Thyroid gland (tissue), 4 donors: ENCODE measurements around the gene PCDHA2.

Experiments
- POLR2A ChIP-seq, 2 donors: fragments of 450-650 bp; IDR thresholded peaks; one replicate each; pipeline ENCODE4 v1.6.1; 2017; ENCODE audit warnings: antibody characterized with exemption in 2 of 2, mild to moderate bottlenecking in 2 of 2, moderate library complexity in 1 of 2
- TF ChIP-seq, protein P1 (sequence below), 6 experiments: fragments of 200-600 bp in 3 of 6; fragments of 450-650 bp in 3 of 6; sonication (generic) in 3 of 6; IDR thresholded peaks; one replicate each; pipeline ENCODE4 v1.5.1; 2016 to 2019; ENCODE audit warnings: antibody characterized with exemption in 6 of 6, mild to moderate bottlenecking in 2 of 6, inconsistent platforms in 1 of 6, moderate library complexity in 1 of 6

GRCh38 chr5:140808889-140809291 lies 14.2 kb downstream of the PCDHA2 start:
- TF ChIP-seq, protein P1, sequence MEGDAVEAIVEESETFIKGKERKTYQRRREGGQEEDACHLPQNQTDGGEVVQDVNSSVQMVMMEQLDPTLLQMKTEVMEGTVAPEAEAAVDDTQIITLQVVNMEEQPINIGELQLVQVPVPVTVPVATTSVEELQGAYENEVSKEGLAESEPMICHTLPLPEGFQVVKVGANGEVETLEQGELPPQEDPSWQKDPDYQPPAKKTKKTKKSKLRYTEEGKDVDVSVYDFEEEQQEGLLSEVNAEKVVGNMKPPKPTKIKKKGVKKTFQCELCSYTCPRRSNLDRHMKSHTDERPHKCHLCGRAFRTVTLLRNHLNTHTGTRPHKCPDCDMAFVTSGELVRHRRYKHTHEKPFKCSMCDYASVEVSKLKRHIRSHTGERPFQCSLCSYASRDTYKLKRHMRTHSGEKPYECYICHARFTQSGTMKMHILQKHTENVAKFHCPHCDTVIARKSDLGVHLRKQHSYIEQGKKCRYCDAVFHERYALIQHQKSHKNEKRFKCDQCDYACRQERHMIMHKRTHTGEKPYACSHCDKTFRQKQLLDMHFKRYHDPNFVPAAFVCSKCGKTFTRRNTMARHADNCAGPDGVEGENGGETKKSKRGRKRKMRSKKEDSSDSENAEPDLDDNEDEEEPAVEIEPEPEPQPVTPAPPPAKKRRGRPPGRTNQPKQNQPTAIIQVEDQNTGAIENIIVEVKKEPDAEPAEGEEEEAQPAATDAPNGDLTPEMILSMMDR (IDR thresholded peaks at IDR 0.05) = no peak
- no peak for TF ChIP-seq POLR2A (IDR thresholded peaks at IDR 0.05)
